GM12892 (cell line): ENCODE results near the gene PLEKHM3.

Source experiments
- DNase-seq: peaks from one replicate; pipeline ENCODE4 v3.0.0; 2011; ENCODE audit not compliant: insufficient read length
- FAIRE-seq: peaks from 2 replicates; lab custom pipeline; 2011; peaks lifted over from hg19 to GRCh38; lab: Jason Lieb, UNC
- POLR2A ChIP-seq: IDR thresholded peaks from 2 replicates; pipeline ENCODE4 v1.6.1; 2011; ENCODE audit warnings: low read depth, low read length, control low read depth
- POLR2AphosphoS5 ChIP-seq: IDR thresholded peaks from 2 replicates; pipeline ENCODE4 v1.6.1; 2011; ENCODE audit warnings: low read depth, low read length, control low read depth
- TAF1 ChIP-seq: IDR thresholded peaks from 2 replicates; pipeline ENCODE4 v1.6.1; 2011; ENCODE audit warnings: low read depth, mild to moderate bottlenecking, control low read depth, low read length, borderline replicate concordance

Gene PLEKHM3

DNA sequence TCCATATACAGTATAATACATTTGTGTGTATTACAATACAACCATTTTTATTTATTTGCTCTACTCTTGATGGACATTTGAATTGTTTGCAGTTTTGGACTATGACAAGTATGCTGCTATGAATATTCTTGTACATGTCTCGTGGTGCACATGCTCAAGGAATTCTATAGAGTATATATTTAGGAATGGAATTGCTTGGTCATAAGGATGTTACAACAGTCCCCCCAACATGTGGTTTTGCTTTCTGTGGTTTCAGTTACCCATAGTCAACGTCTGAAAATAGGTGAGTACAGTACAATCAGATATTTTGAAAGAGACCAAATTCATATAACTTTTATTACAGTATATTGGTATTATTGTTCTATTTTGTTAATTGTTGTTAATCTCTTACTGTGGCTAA is 24.1 kb upstream of the PLEKHM3 start:
- FAIRE-seq (no peak), DNase-seq (no peak)
- TF ChIP-seq POLR2A (no peak), TAF1 (no peak), POLR2AphosphoS5 (no peak)

DNA sequence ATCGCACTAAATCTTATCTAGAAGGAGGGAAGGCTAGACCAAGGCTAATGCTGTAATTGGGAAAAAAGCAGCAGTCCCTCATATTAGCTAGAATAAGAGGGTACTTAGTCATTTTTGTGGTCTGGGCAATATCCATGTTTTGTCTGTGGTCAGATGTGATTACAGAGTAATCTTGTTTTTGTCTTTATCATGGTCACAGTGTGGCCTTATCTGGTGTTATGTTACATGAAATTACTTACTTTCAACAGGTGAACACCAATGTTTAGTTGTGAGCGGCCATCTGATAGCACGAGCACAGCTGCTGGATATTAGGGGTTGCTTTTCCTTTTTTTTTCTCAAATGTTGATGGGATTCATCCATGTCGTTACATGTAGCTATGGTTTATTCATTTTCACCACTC is 23.7 kb upstream of the PLEKHM3 start:
- no peak for FAIRE-seq
- no peak for TF ChIP-seq POLR2AphosphoS5
- no peak for TF ChIP-seq TAF1
- TF ChIP-seq POLR2A = no peak
- DNase-seq = no peak

GRCh38 chr2:208047840-208048239 is 22.5 kb upstream of the PLEKHM3 start:
- DNase-seq (no peak), FAIRE-seq (no peak)

GRCh38 chr2:208046686-208047085 is 21.4 kb upstream of the PLEKHM3 start:
- TF ChIP-seq POLR2AphosphoS5 = no peak
- no peak for TF ChIP-seq TAF1
- TF ChIP-seq POLR2A = no peak
- DNase-seq = no peak
- FAIRE-seq = no peak

More at GRCh38 chr2:208047840-208048239, 22.5 kb upstream of the PLEKHM3 start:
- TF ChIP-seq TAF1 (no peak), POLR2A (no peak), POLR2AphosphoS5 (no peak)

GRCh38 chr2:208042450-208042849 is 17.1 kb upstream of the PLEKHM3 start:
- TF ChIP-seq POLR2AphosphoS5 = no peak
- no peak for TF ChIP-seq POLR2A
- TF ChIP-seq TAF1 = no peak
- DNase-seq (no peak), FAIRE-seq (no peak)

GRCh38 chr2:208042041-208042440 is 16.7 kb upstream of the PLEKHM3 start:
- DNase-seq (no peak), FAIRE-seq (no peak)
- TF ChIP-seq TAF1 (no peak), POLR2AphosphoS5 (no peak), POLR2A (no peak)

DNA sequence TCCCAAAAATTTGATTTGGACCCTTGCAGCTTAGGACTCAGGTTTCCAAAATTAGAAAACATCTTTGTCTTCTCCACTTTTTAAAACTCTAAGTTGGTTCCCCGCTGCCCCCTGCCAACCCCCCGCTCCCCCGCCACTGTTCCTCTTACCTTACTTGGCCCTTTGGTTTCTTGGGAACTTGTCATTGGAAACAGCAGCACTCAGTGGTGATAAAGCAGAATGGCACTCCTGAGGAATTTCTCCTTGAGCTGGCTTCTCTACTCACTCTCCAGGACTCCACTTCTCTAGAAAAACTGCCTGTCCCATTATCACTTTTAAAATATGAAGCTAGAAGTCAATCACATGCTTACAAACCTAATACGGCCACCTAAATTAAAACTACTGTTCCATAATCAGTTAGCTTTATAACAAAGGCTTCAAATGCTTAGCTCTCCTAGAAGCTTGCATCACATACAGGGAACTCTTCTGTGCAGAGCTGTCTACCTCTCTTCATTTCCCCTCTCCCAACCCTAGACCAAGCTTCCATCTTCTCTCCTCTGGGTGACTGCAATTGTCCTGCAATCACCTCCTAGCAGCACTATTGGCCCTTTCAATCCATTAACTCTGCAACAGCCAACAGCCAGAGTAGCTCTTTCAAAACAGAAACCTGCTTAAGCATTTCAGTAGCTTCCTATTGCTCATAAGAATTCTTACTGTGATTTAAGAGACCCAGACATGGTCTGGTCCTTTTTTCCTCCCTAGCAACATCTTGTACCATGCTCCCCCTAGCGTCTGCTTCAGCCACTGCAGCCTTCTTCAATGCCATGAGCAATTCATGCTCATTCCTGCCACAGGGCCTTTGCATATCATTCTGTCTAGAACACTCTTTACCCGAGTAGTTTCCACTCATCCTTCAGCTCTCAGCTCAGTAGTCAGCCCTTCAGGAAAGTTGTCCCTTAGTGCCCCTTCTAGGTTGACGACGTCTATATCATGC is 15.2 kb upstream of the PLEKHM3 start:
- FAIRE-seq (peak; percentile 91), DNase-seq (no peak)
- TF ChIP-seq TAF1 (no peak), POLR2AphosphoS5 (no peak), POLR2A (no peak)

- no peak for FAIRE-seq
- TF ChIP-seq POLR2AphosphoS5 = no peak
- no peak for TF ChIP-seq TAF1
- TF ChIP-seq POLR2A = no peak
- no peak for DNase-seq
Measured at GRCh38 chr2:208039376-208040110, 14.2 kb upstream of the PLEKHM3 start.

DNA sequence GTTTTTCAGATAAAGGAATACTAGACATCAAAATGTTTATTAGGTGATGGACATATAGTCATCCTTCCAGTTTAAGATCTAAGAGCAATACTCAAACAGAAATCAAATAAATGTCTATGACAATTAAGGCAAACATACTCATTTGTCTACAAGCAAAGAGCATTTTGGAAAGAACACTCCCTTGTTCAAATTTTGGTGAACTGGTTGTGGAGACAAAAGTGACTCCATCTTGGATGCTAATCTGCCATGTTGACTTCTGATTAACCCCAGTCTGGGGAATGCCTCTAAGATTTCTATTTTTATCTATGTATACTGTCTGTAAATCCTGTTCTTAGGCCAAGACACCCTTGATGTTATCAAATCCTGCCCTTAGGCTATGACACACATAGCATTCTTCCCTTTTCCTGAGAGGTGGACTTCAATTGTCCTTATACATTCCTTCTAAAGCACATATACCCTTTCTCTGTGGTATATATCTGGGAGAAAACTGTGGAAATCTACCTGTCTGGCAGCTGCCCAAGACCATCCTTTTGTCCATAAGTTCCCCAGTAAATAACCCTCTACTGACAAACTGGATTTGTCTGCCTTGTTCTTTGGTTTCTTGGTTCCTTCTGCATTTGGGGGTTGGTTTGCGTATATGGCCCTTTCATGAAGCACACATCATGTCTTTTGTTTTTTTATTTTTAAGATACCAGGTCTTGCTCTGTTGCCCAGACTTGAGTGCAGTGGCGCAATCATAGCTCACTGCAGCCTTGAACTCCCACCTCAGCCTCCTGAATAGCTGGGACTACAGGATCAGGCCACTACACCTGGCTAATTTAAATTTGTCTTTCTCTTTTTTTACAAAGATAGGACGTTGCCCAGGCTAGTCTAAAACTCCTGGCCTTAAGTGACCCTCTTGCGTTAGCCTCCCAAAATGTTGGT is 12.5 kb upstream of the PLEKHM3 start:
- DNase-seq = no peak
- FAIRE-seq = no peak
- no peak for TF ChIP-seq POLR2A
- no peak for TF ChIP-seq TAF1
- no peak for TF ChIP-seq POLR2AphosphoS5

DNA sequence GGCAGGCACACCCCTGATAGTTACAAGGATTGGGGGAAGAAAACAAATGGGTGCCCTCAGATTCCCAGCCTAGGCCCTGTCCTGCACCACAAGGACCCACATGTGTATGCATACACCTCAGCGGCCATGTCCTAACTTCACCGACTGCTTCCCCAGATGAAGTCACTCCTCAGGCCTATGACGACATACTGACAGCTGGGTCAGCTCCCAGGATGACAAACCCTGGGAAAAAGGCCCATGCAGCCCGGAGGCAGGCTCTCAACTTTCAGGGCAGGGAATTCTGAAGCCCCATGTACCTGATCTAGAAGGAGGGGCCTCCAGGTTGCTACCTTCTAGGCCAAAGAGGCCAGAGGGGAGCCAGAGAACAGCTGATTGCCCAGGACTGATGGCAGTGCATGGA is 11.0 kb upstream of the PLEKHM3 start:
- FAIRE-seq = no peak
- no peak for DNase-seq
- TF ChIP-seq POLR2A = no peak
- TF ChIP-seq POLR2AphosphoS5 = no peak
- no peak for TF ChIP-seq TAF1

DNA sequence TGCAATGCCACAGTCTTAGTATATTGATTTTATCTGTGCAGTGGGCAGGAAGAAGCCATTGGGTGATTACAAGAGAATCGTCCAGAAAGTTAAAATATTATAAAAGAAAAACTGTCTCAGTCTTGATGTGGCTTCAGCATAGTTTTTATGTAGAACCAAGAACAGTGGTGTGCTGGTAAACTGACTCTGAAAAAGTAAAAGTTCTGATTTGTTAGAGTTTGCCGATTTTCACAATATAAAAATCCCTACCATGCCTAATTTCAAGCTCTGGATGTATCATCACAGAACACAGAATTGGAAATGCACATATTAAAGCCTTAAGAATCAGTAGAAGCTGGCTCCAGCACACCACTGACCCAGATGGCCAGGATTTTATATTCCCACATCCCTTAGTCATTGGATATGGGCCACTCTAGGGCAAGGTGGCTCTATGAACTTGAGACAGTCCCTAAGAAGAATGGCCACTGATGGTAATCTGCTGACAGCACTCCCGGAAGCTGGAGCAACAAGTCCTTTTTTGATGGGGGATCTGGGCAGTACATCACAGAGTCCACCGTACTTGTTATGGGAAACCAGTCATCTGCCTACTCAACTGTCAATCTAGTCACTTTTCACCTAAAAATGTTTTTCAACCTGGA is 9.3 kb upstream of the PLEKHM3 start:
- DNase-seq (no peak), FAIRE-seq (no peak)
- TF ChIP-seq TAF1 (no peak), POLR2A (no peak), POLR2AphosphoS5 (no peak)
